ES-I3 (cell line): Measurements from ENCODE around the gene MISP.

Experiments used
- H3K36me3 ChIP-seq: 2 replicates; pipeline ENCODE4 v1.6.1; 2013; ENCODE audit warnings: mild to moderate bottlenecking, low read length, control low read depth, moderate library complexity; ENCODE audit not compliant: insufficient read depth
- H3K4me1 ChIP-seq: 2 replicates; pipeline ENCODE4 v1.6.1; 2013; ENCODE audit warnings: mild to moderate bottlenecking, control low read depth, low read length; ENCODE audit not compliant: insufficient read depth
- H3K9ac ChIP-seq: 2 replicates; pipeline ENCODE4 v1.6.1; 2013; ENCODE audit warnings: low read depth, mild to moderate bottlenecking, low read length, moderate library complexity
- H3K9me3 ChIP-seq: 2 replicates; pipeline ENCODE4 v1.6.1; 2013; ENCODE audit warnings: mild to moderate bottlenecking, low read length, moderate library complexity; ENCODE audit not compliant: control insufficient read depth, insufficient read depth

MISP gene

GRCh38 chr19:784541-784940, 33.6 kb downstream of the MISP start:
- Histone ChIP-seq H3K4me1 (peaks cover 10% of the 10 kb centered on the region; the same call in 1 of the 2 replicates), H3K36me3 (no peaks in the 10 kb centered on the region), H3K9ac (no peak overlapping the region), H3K9me3 (no peaks in the 10 kb centered on the region)

DNA sequence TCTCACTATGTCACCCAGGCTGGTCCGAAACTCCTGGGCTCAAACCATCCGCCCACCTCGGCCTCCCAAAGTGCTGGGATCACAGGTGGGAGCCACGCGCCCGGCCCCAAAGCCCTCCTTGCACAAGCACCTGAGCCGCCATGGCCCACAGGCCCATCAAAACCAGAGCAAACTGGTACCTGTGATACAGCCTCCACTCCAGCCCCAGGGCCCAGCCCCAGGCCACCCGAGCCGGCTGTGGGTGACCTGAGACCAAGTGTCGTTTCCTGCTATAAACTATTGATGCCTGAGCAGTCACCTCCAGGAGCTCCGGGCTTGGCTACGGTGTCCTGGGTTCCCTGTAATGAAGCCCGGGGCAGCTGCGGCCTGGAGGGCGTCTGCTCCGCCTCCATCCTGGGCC, 36.6 kb downstream of the MISP start:
- no peak overlapping the region for H3K9ac ChIP-seq
- no peaks in the 10 kb centered on the region for H3K9me3 ChIP-seq
- H3K4me1 ChIP-seq = peaks cover 21% of the 10 kb centered on the region; the same call in 1 of the 2 replicates
- no peaks in the 10 kb centered on the region for H3K36me3 ChIP-seq

GRCh38 chr19:788686-788982, 37.7 kb downstream of the MISP start:
- Histone ChIP-seq H3K9ac (no peak overlapping the region), H3K4me1 (peaks cover 21% of the 10 kb centered on the region; the same call in 1 of the 2 replicates)

GRCh38 chr19:788983-789700, 38.2 kb downstream of the MISP start:
- Histone ChIP-seq H3K4me1 (peaks cover 21% of the 10 kb centered on the region; the same call in 1 of the 2 replicates), H3K9ac (peak overlapping the region; percentile 19), H3K36me3 (no peaks in the 10 kb centered on the region), H3K9me3 (no peaks in the 10 kb centered on the region)

More at GRCh38 chr19:788686-788982, 37.7 kb downstream of the MISP start:
- H3K36me3 ChIP-seq = no peaks in the 10 kb centered on the region
- H3K9me3 ChIP-seq = no peaks in the 10 kb centered on the region

- H3K4me1 ChIP-seq = peaks cover 21% of the 10 kb centered on the region; the same call in 1 of the 2 replicates
- H3K36me3 ChIP-seq = no peaks in the 10 kb centered on the region
- peak overlapping the region; percentile 19; the same call in 1 of the 2 replicates for H3K9ac ChIP-seq
- no peaks in the 10 kb centered on the region for H3K9me3 ChIP-seq
Observed at GRCh38 chr19:789701-790060, 38.8 kb downstream of the MISP start.

DNA sequence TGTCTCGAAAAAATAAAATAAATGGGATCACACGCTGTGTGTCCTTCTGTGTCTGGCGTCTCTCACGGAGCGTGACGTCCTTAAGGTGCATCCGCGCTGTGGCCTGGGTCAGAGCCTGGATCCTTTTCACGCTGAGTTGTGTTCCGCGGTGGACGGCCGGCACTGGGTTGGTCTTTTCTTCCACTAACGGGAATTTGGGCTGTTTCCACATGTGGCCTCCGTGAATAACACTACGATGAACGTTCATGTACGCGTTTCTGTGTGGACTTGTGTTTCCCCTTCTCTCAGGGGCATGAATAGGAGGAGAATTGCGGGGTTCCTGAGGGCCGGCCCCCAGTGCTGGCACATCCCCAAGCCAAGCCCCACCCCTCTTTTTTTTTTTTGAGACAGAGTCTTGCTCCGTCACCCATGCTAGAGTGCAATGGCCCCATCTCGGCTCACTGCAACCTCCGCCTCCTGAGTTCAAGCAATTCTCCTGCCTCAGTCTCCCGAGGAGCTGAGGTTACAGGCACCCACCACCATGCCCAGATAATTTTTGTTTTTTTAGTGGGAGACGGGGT, 40.2 kb downstream of the MISP start:
- no peaks in the 10 kb centered on the region for H3K9me3 ChIP-seq
- H3K9ac ChIP-seq = no peak overlapping the region
- H3K4me1 ChIP-seq = peaks cover 21% of the 10 kb centered on the region; the same call in 1 of the 2 replicates
- no peaks in the 10 kb centered on the region for H3K36me3 ChIP-seq

GRCh38 chr19:791567-792305, 40.8 kb downstream of the MISP start:
- Histone ChIP-seq H3K9me3 (no peaks in the 10 kb centered on the region), H3K4me1 (peaks cover 21% of the 10 kb centered on the region; the same call in 1 of the 2 replicates), H3K36me3 (no peaks in the 10 kb centered on the region), H3K9ac (no peak overlapping the region)

GRCh38 chr19:792306-792885, 41.5 kb downstream of the MISP start:
- H3K9ac ChIP-seq = no peak overlapping the region
- H3K36me3 ChIP-seq = no peaks in the 10 kb centered on the region
- H3K9me3 ChIP-seq = no peaks in the 10 kb centered on the region
- H3K4me1 ChIP-seq = peaks cover 21% of the 10 kb centered on the region; the same call in 1 of the 2 replicates

- H3K36me3 ChIP-seq = no peaks in the 10 kb centered on the region
- no peaks in the 10 kb centered on the region for H3K9me3 ChIP-seq
- no peak overlapping the region for H3K9ac ChIP-seq
- H3K4me1 ChIP-seq = peaks cover 18% of the 10 kb centered on the region; the same call in 1 of the 2 replicates
Observed at GRCh38 chr19:793806-794205, 42.9 kb downstream of the MISP start.

DNA sequence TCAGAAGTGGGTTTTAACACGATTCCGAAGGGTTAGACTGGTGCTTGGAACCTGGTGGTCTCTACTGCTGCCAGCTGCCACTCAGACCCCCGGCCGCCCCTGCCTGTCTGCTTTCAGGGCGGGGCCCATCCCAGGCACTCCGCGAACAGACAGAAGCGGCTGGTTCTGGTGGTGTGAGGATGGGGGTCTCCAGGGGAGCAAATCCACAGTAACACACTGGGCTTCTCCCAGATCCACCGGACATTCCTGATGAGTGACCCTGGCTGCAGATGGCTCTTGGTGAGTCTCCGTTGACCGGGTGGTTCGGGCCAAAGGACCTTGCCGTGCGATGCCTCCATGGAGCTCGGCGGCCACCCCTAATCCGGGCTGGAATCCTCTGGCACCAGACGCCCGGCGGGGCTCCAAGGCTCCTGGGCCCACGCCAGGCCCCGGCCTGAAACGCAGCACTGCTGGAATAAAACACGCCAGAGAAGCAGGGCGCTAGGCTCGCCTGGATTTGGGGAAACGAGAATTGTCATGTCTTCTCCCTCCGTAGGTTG, 44.2 kb downstream of the MISP start:
- Histone ChIP-seq H3K9ac (no peak overlapping the region), H3K4me1 (peaks cover 9% of the 10 kb centered on the region), H3K9me3 (no peaks in the 10 kb centered on the region)

GRCh38 chr19:795691-796581, 45.0 kb downstream of the MISP start:
- Histone ChIP-seq H3K36me3 (0 out of 2 replicates have a peak, but pooled peaks cover 1% of the 10 kb centered on the region), H3K9ac (no peak overlapping the region; the same call in 1 of the 2 replicates), H3K9me3 (no peaks in the 10 kb centered on the region), H3K4me1 (peaks cover 16% of the 10 kb centered on the region)

More for the DNA sequence above, 44.2 kb downstream of the MISP start:
- no peaks in the 10 kb centered on the region for H3K36me3 ChIP-seq

DNA sequence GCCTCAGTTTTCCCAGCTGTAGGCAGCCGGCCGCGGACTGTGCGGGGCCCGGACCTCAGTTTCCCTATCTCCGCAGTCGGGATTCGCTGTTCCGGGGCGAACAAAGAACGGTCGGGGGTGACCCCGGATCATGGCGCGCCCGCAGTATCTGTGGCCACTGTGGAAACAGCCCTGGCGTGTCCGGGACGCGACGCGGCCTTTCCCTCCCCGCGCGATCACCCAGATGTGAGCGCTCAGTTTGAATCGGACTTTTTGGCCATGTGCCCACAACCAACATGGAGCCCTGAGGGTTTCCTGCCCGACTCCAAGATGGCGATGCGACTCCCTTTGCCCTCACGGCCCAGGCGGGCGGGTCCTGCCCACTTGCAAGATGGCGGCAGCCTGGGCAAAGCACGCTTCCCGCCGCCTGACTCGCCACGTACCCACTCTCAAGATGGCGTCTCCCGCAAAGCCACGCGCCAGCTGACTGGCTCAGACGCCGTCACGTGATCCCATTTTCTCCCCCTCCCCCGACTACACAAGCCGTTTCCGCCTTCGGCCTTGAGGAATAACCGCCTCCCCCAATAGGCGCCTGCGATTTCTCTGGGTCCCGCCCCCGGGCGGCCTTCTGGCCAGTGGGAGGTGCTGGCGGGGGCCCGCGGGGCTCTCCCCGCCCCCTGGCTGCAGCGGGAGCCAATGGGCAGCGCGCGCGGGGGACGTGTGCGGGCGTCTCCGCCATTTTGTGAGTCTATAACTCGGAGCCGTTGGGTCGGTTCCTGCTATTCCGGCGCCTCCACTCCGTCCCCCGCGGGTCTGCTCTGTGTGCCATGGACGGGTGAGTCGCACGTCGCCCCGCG, 46.0 kb downstream of the MISP start, which contains the start of gene PTBP1:
Gene PTBP1 (plus strand): TSS at position 761 of the 836 bp plus-strand sequence. CDS start 46 bp downstream, at position 807.
- H3K9me3 ChIP-seq = no peaks in the 10 kb centered on the region
- peak within 1 kb of the TSS; percentile 93 for H3K9ac ChIP-seq
- peaks cover 14% of the 10 kb centered on the region for H3K4me1 ChIP-seq
- H3K36me3 ChIP-seq = 0 out of 2 replicates have a peak, but pooled peaks cover 3% of the 10 kb centered on the region
